Tongue (tissue), 2 donors: ENCODE data around the gene PALM. TPM values are rescaled to one million over a fixed set of nuclear protein-coding genes. Genes with fewer than 3 reads are reported as not detected.

Experiments
- DNase-seq: peaks from one replicate; pipeline ENCODE4 v3.0.0-alpha.2; 2015
- total RNA-seq: library from RNA; depleted of rRNA; stranded (reverse); fragments of >200 nt; gene quantifications from one replicate; pipeline ENCODE4 v1.2.3, GENCODE V29; 2014

PALM gene
- total RNA-seq, 1 donor from 2014 or later = 52.9 TPM

- no peak for DNase-seq
Measured at GRCh38 chr19:782878-783668, 74.3 kb downstream of the PALM start.

- no peak for DNase-seq
Measured at GRCh38 chr19:784541-784940, 75.8 kb downstream of the PALM start.

GRCh38 chr19:787536-787935 lies 78.8 kb downstream of the PALM start:
- DNase-seq = no peak

- DNase-seq = no peak
Measured at GRCh38 chr19:788686-788982, 79.9 kb downstream of the PALM start.

- DNase-seq = peak; percentile 45
Measured at GRCh38 chr19:788983-789700, 80.4 kb downstream of the PALM start.

- no peak for DNase-seq
Measured at GRCh38 chr19:789701-790060, 80.9 kb downstream of the PALM start.

GRCh38 chr19:791007-791566 lies 82.4 kb downstream of the PALM start:
- DNase-seq = no peak

GRCh38 chr19:791567-792305 lies 83.0 kb downstream of the PALM start:
- no peak for DNase-seq

GRCh38 chr19:792306-792885 lies 83.7 kb downstream of the PALM start:
- DNase-seq = no peak

GRCh38 chr19:793806-794205 lies 85.1 kb downstream of the PALM start:
- DNase-seq = no peak

GRCh38 chr19:795073-795611 lies 86.4 kb downstream of the PALM start:
- DNase-seq = peak; percentile 67

- no peak for DNase-seq
Measured at GRCh38 chr19:795691-796581, 87.2 kb downstream of the PALM start.

- peak; percentile 100 for DNase-seq
Measured at GRCh38 chr19:796692-797527, 88.2 kb downstream of the PALM start, which contains the start of gene PTBP1. Gene PTBP1 (plus strand): TSS chr19:797452. CDS start chr19:797498, 46 bp downstream.

Other genes starting within 250 kb of the PALM start
- gene SHC2, start 247.9 kb upstream of the PALM start, total RNA-seq = 18.3 TPM
- gene MADCAM1, start 212.4 kb upstream of the PALM start, total RNA-seq = 1.1 TPM
- gene TPGS1, start 201.4 kb upstream of the PALM start, total RNA-seq = 34.5 TPM
- gene CDC34, start 177.2 kb upstream of the PALM start, total RNA-seq = 64.1 TPM
- gene GZMM, start 164.9 kb upstream of the PALM start, total RNA-seq = not detected
- 236 TPM for gene BSG, start 136.3 kb upstream of the PALM start, total RNA-seq
- 0.41 TPM for gene HCN2, start 119.1 kb upstream of the PALM start, total RNA-seq
- 25.1 TPM for gene POLRMT, start 75.4 kb upstream of the PALM start, total RNA-seq
- not detected for gene FGF22, start 69.1 kb upstream of the PALM start, total RNA-seq
- gene RNF126, start 45.7 kb upstream of the PALM start, total RNA-seq = 30.9 TPM
- gene FSTL3, start 32.5 kb upstream of the PALM start, total RNA-seq = 47.8 TPM
- 0.82 TPM for gene PRSS57, start 13.5 kb upstream of the PALM start, total RNA-seq
- 2.9 TPM for gene MISP, start 42.2 kb downstream of the PALM start, total RNA-seq
- gene PTBP1, start 88.5 kb downstream of the PALM start, total RNA-seq = 90.6 TPM
- 0.31 TPM for gene PLPPR3, start 113.0 kb downstream of the PALM start, total RNA-seq
- gene AZU1, start 118.9 kb downstream of the PALM start, total RNA-seq = 2.5 TPM
- 3.3 TPM for gene PRTN3, start 132.1 kb downstream of the PALM start, total RNA-seq
- gene ELANE, start 143.4 kb downstream of the PALM start, total RNA-seq = 3.5 TPM
- gene CFD, start 150.7 kb downstream of the PALM start, total RNA-seq = 5.8 TPM
- gene MED16, start 184.3 kb downstream of the PALM start, total RNA-seq = 34.4 TPM
- gene RNU6-9, start 184.5 kb downstream of the PALM start, total RNA-seq = not detected
- 23.2 TPM for gene R3HDM4, start 204.3 kb downstream of the PALM start, total RNA-seq
- gene KISS1R, start 208.4 kb downstream of the PALM start, total RNA-seq = not detected
- gene ARID3A, start 217.1 kb downstream of the PALM start, total RNA-seq = 5.2 TPM